Ovary (tissue), 3 donors: Measurements from ENCODE around the gene AOAH.

Experiments
- CTCF ChIP-seq, 3 donors: fragments of 450-650 bp in 2 of 3; fragments of 200-600 bp in 1 of 3; IDR thresholded peaks; one replicate each; pipeline versions ENCODE4 v1.5.1 to v1.8.0; 2016 to 2022; ENCODE audit warnings: antibody characterized with exemption in 3 of 3, mild to moderate bottlenecking in 1 of 3
- POLR2A ChIP-seq: fragments of 450-650 bp; IDR thresholded peaks from one replicate; pipeline ENCODE4 v1.6.1; 2017; ENCODE audit warnings: antibody characterized with exemption, mild to moderate bottlenecking, moderate library complexity
- donor health status: DM: no; HTN: no; CAD: no.

GRCh38 chr7:36667007-36667745 lies 57.1 kb downstream of the AOAH start:
- TF ChIP-seq CTCF (IDR thresholded peaks at IDR 0.05) (no peak), POLR2A (no peak)
